ENCODE data around the gene ZPBP2.
"Not testable (repeated sequence)": the region's sequence is repeated elsewhere in the genome, so short reads cannot be mapped to it uniquely, and the experiment has no call there.

ZPBP2 gene

DNA sequence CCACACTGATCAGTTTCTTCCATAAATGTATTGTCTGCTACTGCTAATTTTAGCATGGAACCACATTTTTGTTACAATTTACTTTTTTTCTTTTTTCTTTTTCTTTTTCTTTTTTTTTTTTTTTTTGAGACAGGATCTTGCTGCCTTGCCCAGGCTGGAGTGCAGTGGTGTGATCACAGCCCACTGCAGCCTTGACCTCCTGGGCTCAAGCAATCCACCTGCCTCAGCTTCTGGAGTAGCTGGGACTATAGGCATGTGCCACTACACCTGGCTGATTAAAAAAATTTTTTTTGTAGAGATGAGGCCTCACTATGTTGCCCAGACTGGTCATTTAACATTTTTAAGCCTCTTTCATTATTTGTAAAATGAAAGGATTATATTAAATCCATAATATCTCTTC lies 19.1 kb downstream of the ZPBP2 start:
- Histone ChIP-seq H3K4me1 (ENCODE audit: insufficient read depth, low read length) (no peaks in the 10 kb centered on the region), H3K4me3 (ENCODE audit: low read length) (no peak overlapping the region), H3K9ac (ENCODE audit: low read depth, low read length) (no peak overlapping the region), H3K36me3 (ENCODE audit: insufficient read depth, low read length) (no peaks in the 10 kb centered on the region), H3K9me3 (ENCODE audit: insufficient read depth, low read depth, low read length) (no peaks in the 10 kb centered on the region), H3K27me3 (ENCODE audit: insufficient read depth, low read length) (peaks cover 3% of the 10 kb centered on the region; the same call in 1 of the 2 replicates), H3K27ac (ENCODE audit: low read depth, low read length) (no peak overlapping the region)

DNA sequence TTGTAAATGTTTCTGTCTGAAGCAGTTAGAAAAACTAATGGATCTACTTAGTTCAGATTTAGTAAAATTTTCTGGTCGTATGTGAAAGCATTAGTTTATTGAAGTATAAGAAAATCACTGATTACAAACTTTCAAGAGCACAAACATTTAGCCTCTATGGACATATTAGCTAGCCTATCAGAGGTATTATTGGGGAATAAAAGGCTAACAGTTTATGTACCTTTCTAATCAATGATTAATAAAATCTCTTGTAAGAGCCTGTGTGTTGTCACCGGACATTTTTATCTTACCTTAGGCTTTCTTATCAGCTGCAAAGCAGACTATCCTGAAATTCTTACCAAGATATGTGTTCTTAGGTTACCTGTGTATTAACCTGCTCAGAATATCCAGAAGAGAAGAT lies 21.2 kb downstream of the ZPBP2 start:
- Histone ChIP-seq H3K36me3 (ENCODE audit: insufficient read depth, low read length) (no peaks in the 10 kb centered on the region), H3K4me3 (ENCODE audit: low read length) (no peak overlapping the region), H3K9me3 (ENCODE audit: insufficient read depth, low read depth, low read length) (no peaks in the 10 kb centered on the region), H3K9ac (ENCODE audit: low read depth, low read length) (no peak overlapping the region), H3K4me1 (ENCODE audit: insufficient read depth, low read length) (no peaks in the 10 kb centered on the region), H3K27me3 (ENCODE audit: insufficient read depth, low read length) (peaks cover 3% of the 10 kb centered on the region; the same call in 1 of the 2 replicates), H3K27ac (ENCODE audit: low read depth, low read length) (no peak overlapping the region)
- WGBS, result no CpG with 5 or more reads among the region's 2 CpGs

DNA sequence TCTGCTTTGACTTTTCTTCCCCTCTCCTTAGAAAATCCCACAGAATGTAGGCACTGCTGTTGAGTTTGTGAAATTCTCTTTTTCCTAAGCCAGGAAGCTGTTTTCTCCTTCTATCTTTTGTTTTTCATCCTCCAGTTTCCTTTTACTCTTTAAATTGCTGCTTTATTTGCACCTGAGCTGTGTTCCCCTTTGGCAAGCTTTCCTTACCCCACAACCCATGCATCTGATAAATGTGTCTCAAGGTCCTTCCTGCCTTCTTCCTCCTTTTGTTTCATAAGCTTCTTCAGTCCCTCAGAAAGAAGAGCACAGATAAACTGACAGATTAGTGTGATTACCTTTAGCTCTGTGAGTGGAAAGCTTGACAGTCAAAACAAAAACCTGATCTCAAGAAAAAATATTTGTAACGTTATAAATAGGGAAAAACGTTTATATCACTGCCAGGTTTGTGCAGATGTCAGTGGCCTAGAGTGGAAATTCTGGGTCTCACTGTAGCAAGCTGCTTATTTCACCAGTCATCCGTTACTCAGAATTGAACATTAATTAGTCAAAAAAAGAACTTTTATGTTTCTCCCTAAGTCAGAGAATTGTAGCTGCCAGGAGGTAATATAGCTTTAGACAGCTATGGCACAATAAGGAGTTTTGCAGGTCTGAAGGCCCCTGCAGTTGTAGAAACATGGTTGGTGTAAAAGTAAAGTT lies 26.8 kb downstream of the ZPBP2 start:
- 90% methylated on average over 3 of the region's 3 CpGs for WGBS
- no peaks in the 10 kb centered on the region for H3K36me3 ChIP-seq (ENCODE audit: insufficient read depth, low read length)
- no peak overlapping the region for H3K27ac ChIP-seq (ENCODE audit: low read depth, low read length)
- H3K9ac ChIP-seq (ENCODE audit: low read depth, low read length), result no peak overlapping the region
- no peaks in the 10 kb centered on the region for H3K27me3 ChIP-seq (ENCODE audit: insufficient read depth, low read length)
- H3K9me3 ChIP-seq (ENCODE audit: insufficient read depth, low read depth, low read length), result no peaks in the 10 kb centered on the region
- H3K4me1 ChIP-seq (ENCODE audit: insufficient read depth, low read length), result no peaks in the 10 kb centered on the region
- H3K4me3 ChIP-seq (ENCODE audit: low read length), result no peak overlapping the region

DNA sequence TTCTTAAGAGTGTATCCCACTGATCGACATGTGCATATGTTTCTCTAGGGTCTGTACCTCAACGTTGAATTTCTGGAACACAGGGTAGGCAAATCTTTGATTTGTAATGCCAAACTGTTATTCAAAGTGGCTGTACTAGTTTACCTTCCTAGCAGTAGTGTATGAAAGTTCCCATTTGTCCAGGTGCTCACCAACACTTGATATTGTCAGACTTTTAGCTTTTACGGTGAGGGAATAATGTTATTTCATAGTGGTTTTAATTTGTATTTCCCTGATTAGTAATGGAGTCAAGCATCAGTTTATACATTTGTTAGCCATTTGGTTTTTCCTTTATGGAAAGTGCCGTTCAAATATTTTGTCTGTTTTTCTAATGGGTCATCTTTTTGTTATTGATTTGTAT lies 30.1 kb downstream of the ZPBP2 start:
- H3K9me3 ChIP-seq (ENCODE audit: insufficient read depth, low read depth, low read length), result no peaks in the 10 kb centered on the region
- H3K27ac ChIP-seq (ENCODE audit: low read depth, low read length), result no peak overlapping the region
- H3K9ac ChIP-seq (ENCODE audit: low read depth, low read length), result no peak overlapping the region
- H3K27me3 ChIP-seq (ENCODE audit: insufficient read depth, low read length), result no peaks in the 10 kb centered on the region
- H3K4me3 ChIP-seq (ENCODE audit: low read length), result no peak overlapping the region
- H3K4me1 ChIP-seq (ENCODE audit: insufficient read depth, low read length), result no peaks in the 10 kb centered on the region
- 94% methylated on average over 4 of the region's 4 CpGs for WGBS
- H3K36me3 ChIP-seq (ENCODE audit: insufficient read depth, low read length), result no peaks in the 10 kb centered on the region

GRCh38 chr17:39899215-39899614 lies 31.2 kb downstream of the ZPBP2 start:
- no peak overlapping the region for H3K27ac ChIP-seq (ENCODE audit: low read depth, low read length)
- no peaks in the 10 kb centered on the region for H3K36me3 ChIP-seq (ENCODE audit: insufficient read depth, low read length)
- no peaks in the 10 kb centered on the region for H3K4me1 ChIP-seq (ENCODE audit: insufficient read depth, low read length)
- no peaks in the 10 kb centered on the region for H3K27me3 ChIP-seq (ENCODE audit: insufficient read depth, low read length)
- no peak overlapping the region for H3K4me3 ChIP-seq (ENCODE audit: low read length)
- H3K9ac ChIP-seq (ENCODE audit: low read depth, low read length), result no peak overlapping the region
- no peaks in the 10 kb centered on the region for H3K9me3 ChIP-seq (ENCODE audit: insufficient read depth, low read depth, low read length)

GRCh38 chr17:39902027-39902426 lies 34.0 kb downstream of the ZPBP2 start:
- not testable (repeated sequence) for H3K4me3 ChIP-seq (ENCODE audit: low read length); H3K36me3 ChIP-seq (ENCODE audit: insufficient read depth, low read length); H3K27ac ChIP-seq (ENCODE audit: low read depth, low read length); H3K9me3 ChIP-seq (ENCODE audit: insufficient read depth, low read depth, low read length); H3K4me1 ChIP-seq (ENCODE audit: insufficient read depth, low read length); H3K9ac ChIP-seq (ENCODE audit: low read depth, low read length); H3K27me3 ChIP-seq (ENCODE audit: insufficient read depth, low read length)
- WGBS, result 91% methylated on average over 2 of the region's 2 CpGs

DNA sequence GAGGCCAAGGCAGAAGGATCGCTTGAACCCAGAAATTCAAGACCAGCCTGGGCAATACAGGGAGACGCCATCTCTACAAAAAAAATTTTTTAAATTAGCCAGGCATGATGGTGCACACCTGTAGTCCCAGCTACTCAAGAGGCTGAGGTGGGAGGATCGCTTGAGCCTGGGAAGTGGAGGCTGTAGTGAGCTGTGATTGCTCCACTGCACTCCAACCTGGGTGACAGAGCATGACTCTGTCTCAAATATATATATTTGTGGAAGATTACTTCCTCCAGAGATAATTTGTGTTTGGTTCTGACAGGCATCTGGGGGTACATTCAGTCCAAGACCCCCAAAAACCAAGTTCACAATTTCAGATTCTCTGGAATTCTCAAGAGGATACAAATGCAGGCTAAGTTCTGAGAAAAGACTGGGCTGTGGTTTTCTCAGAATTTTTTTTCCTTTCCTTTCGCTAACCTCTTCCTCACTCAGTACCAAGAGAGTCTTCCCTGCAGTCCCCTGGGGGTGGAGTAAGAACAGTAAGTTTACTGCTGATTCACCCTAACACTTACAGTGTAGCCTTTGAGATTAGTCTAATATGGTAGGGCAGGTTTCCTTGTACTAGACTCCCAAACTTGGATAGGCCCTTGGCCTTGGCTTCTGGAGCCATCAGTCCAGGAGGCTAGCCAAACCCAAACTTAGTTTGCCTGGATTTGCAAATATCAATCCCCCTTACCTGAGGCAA lies 35.3 kb downstream of the ZPBP2 start:
- Histone ChIP-seq H3K4me1 (ENCODE audit: insufficient read depth, low read length) (no peaks in the 10 kb centered on the region), H3K27me3 (ENCODE audit: insufficient read depth, low read length) (no peaks in the 10 kb centered on the region), H3K9me3 (ENCODE audit: insufficient read depth, low read depth, low read length) (no peaks in the 10 kb centered on the region), H3K36me3 (ENCODE audit: insufficient read depth, low read length) (peaks cover 6% of the 10 kb centered on the region; the same call in 1 of the 2 replicates), H3K4me3 (ENCODE audit: low read length) (no peak overlapping the region), H3K9ac (ENCODE audit: low read depth, low read length) (no peak overlapping the region), H3K27ac (ENCODE audit: low read depth, low read length) (no peak overlapping the region)
- 93% methylated on average over 3 of the region's 4 CpGs for WGBS

- WGBS, result 92% methylated on average over 3 of the region's 3 CpGs
- no peak overlapping the region for H3K4me3 ChIP-seq (ENCODE audit: low read length)
- H3K36me3 ChIP-seq (ENCODE audit: insufficient read depth, low read length), result peaks cover 11% of the 10 kb centered on the region; the same call in 1 of the 2 replicates
- H3K27ac ChIP-seq (ENCODE audit: low read depth, low read length), result no peak overlapping the region
- H3K4me1 ChIP-seq (ENCODE audit: insufficient read depth, low read length), result no peaks in the 10 kb centered on the region
- H3K9ac ChIP-seq (ENCODE audit: low read depth, low read length), result no peak overlapping the region
- no peaks in the 10 kb centered on the region for H3K9me3 ChIP-seq (ENCODE audit: insufficient read depth, low read depth, low read length)
- H3K27me3 ChIP-seq (ENCODE audit: insufficient read depth, low read length), result no peaks in the 10 kb centered on the region
Observed at GRCh38 chr17:39904990-39905288, 36.9 kb downstream of the ZPBP2 start.

DNA sequence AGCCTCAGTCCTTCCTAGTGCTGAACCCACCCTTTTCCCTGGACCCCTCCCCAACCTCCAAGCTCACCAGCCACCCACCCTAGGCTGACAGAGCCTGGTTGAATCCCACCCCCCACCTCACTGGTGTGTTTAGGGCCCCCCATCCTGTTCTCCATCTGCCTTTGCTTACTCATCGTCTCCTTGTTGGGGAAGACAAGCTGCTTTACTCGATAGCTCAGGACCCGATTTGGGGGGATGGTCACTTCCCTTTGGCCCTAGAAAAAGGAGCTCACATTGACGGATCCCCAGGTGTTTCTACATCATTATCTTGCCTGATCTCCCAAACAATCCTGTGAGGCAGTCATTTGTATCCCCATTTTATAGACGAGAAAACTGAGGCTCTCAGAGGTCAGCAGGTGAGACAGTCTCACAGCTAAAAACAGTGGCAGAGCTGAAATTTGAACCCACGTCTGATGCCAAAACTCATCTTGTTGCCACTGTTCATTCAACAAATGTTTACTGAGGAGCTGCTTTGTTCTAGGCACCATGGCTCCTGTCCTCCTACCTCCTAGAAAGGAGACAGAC lies 40.9 kb downstream of the ZPBP2 start:
- Histone ChIP-seq H3K4me3 (ENCODE audit: low read length) (no peak overlapping the region), H3K27ac (ENCODE audit: low read depth, low read length) (no peak overlapping the region), H3K27me3 (ENCODE audit: insufficient read depth, low read length) (no peaks in the 10 kb centered on the region), H3K36me3 (ENCODE audit: insufficient read depth, low read length) (peaks cover 12% of the 10 kb centered on the region; the same call in 1 of the 2 replicates), H3K4me1 (ENCODE audit: insufficient read depth, low read length) (no peaks in the 10 kb centered on the region), H3K9ac (ENCODE audit: low read depth, low read length) (no peak overlapping the region), H3K9me3 (ENCODE audit: insufficient read depth, low read depth, low read length) (no peaks in the 10 kb centered on the region)
- WGBS, result 90% methylated on average over 6 of the region's 6 CpGs

- H3K4me3 ChIP-seq (ENCODE audit: low read length), result no peak overlapping the region
- H3K9ac ChIP-seq (ENCODE audit: low read depth, low read length), result no peak overlapping the region
- no peak overlapping the region for H3K27ac ChIP-seq (ENCODE audit: low read depth, low read length)
- H3K27me3 ChIP-seq (ENCODE audit: insufficient read depth, low read length), result no peaks in the 10 kb centered on the region
- H3K9me3 ChIP-seq (ENCODE audit: insufficient read depth, low read depth, low read length), result no peaks in the 10 kb centered on the region
- no peaks in the 10 kb centered on the region for H3K4me1 ChIP-seq (ENCODE audit: insufficient read depth, low read length)
- 93% methylated on average over 3 of the region's 3 CpGs for WGBS
- H3K36me3 ChIP-seq (ENCODE audit: insufficient read depth, low read length), result peaks cover 8% of the 10 kb centered on the region; the same call in 1 of the 2 replicates
Observed at GRCh38 chr17:39913989-39914388, 46.0 kb downstream of the ZPBP2 start.

DNA sequence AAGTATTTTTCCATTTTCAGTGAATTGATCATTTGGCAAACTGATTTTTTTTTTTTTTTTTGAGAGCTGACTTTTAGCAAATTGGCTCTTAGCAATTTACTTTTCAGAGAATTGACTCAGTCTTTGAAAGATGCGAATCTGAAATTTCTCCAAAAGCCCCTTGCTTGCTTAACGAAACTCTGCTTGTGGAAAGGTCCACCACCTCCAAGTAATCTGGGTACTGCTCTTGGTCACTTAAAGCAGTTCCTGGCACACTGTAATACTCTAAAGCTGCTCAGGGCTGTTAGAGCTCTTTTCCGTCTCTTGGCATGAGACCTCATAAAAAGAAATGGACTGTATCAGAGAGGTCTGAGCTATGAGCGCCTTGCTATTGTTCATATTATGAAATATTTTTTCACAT lies 47.6 kb downstream of the ZPBP2 start:
- Histone ChIP-seq H3K27ac (ENCODE audit: low read depth, low read length) (no peak overlapping the region), H3K36me3 (ENCODE audit: insufficient read depth, low read length) (peaks cover 15% of the 10 kb centered on the region), H3K9me3 (ENCODE audit: insufficient read depth, low read depth, low read length) (no peaks in the 10 kb centered on the region), H3K4me1 (ENCODE audit: insufficient read depth, low read length) (no peaks in the 10 kb centered on the region), H3K27me3 (ENCODE audit: insufficient read depth, low read length) (no peaks in the 10 kb centered on the region), H3K9ac (ENCODE audit: low read depth, low read length) (no peak overlapping the region), H3K4me3 (ENCODE audit: low read length) (no peak overlapping the region)
- 91% methylated on average over 3 of the region's 4 CpGs for WGBS

Data from HUES64 (cell line).